GM12874 (cell line): Measurements from ENCODE around the gene SDHB.

Source experiments
- TF ChIP-seq, protein P1 (sequence below): IDR thresholded peaks from 2 replicates; pipeline ENCODE4 v1.5.1; 2011; ENCODE audit warnings: low read depth, mild to moderate bottlenecking, control low read depth, low read length, moderate library complexity; ENCODE audit not compliant: insufficient read depth

The SDHB gene

GRCh38 chr1:17096584-17096983, 42.8 kb upstream of the SDHB start:
- TF ChIP-seq, protein P1, sequence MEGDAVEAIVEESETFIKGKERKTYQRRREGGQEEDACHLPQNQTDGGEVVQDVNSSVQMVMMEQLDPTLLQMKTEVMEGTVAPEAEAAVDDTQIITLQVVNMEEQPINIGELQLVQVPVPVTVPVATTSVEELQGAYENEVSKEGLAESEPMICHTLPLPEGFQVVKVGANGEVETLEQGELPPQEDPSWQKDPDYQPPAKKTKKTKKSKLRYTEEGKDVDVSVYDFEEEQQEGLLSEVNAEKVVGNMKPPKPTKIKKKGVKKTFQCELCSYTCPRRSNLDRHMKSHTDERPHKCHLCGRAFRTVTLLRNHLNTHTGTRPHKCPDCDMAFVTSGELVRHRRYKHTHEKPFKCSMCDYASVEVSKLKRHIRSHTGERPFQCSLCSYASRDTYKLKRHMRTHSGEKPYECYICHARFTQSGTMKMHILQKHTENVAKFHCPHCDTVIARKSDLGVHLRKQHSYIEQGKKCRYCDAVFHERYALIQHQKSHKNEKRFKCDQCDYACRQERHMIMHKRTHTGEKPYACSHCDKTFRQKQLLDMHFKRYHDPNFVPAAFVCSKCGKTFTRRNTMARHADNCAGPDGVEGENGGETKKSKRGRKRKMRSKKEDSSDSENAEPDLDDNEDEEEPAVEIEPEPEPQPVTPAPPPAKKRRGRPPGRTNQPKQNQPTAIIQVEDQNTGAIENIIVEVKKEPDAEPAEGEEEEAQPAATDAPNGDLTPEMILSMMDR: no peak

GRCh38 chr1:17095141-17095540, 41.3 kb upstream of the SDHB start:
- TF ChIP-seq, protein P1: no peak

GRCh38 chr1:17094664-17095063, 40.8 kb upstream of the SDHB start:
- TF ChIP-seq, protein P1: no peak

DNA sequence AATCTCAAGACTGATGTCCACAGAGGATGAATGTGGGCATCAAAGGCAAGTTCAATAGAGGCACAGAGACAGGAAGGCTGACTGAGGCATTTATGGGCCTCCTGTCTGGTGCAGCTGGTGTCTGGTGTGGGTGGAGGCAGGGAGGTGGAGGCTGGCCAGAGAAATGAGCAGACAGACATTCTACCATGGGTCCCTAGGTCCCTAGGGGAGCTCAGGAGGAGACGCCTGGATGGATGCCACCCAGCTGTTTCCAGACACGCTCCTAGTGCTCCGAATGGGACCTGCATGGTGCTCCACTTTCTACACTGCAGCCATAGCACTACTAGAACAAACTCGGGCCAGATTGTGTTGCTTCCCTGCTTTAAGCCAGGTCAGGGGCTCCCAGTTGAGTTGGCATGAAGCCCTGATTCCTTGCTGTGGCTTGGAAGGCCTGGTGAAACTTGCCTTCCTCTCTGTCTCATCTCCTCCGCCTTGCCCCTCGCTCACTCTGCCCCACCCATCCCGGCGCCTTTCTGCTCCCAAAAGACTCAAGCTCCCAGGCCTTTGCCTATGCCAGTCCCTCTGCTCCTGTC, 40.1 kb upstream of the SDHB start:
- TF ChIP-seq, protein P1: no peak

DNA sequence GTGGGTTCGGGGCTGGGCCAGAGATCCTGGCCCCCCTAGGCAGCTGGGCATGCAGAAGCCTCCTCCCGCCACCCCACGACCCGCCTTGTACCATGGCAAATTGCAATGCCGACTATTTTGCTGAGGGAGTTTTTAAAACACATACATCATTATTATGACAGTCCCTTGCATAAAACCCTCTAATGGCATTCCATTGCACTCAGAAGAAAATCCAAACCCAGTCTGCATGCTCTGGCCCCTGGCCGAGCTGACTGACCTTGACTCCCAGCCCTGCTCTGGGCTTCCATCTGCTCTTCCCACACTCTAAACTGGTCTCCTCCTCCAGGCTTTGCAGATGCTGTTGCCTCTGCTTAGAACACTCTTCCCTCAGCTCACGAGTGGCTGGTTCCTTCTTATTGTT, 37.4 kb upstream of the SDHB start:
- TF ChIP-seq, protein P1: no peak

- TF ChIP-seq, protein P1: no peak
Measured at GRCh38 chr1:17089506-17089905, 35.7 kb upstream of the SDHB start.

DNA sequence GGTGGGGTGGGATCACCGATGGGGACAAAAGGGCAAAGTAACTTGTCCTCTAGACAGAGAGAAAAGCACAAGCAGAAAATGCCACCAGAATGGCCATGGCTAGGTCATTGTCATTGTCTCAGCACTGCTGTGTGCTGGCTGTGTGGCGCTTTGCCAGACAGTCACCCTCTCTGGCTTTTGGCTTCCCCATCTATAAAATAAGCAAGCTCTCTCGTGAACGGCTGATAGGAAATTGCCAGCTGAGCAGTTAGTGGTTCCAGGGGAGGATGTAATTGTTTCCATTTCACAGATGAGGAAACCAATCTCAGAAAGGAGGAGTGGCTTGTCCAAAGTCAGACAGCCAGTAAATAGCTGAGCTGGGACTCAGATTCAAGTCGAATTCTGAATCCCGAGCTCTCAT, 32.9 kb upstream of the SDHB start:
- TF ChIP-seq, protein P1: no peak

DNA sequence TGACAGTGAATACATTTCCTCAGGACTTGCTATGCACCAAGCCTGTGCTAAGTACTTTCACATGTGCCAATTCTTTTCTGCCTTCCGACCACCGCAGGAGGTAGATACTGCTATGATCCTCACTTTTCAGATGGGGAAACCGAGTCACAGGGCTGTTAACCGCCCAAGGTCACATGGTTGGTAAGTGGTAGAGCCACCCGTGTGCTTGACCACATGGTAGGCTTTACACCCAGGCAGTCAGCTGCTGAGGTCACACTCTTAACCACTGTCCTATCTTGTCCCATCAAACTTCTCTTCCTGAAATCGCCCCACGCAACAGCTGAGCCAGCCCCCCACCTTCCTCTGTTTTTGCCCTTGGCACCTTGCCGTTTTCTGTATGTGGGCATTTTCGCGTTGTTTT, 31.0 kb upstream of the SDHB start:
- TF ChIP-seq, protein P1: no peak
